BE2C (cell line): ENCODE measurements around the gene ARPC2. TPM values are rescaled to one million over a fixed set of nuclear protein-coding genes. Genes with fewer than 3 reads are reported as not detected.
"Not testable (repeated sequence)": the region's sequence is repeated elsewhere in the genome, so short reads cannot be mapped to it uniquely, and the experiment has no call there.

ENCODE experiments used
- DNase-seq: peaks from one replicate; pipeline ENCODE4 v3.0.0-alpha.2; 2020
- H3K27me3 ChIP-seq: fragments of 250-450 bp; sonication (Bioruptor Pico); 2 replicates; pipeline ENCODE4 v1.5.1; 2020; ENCODE audit warnings: mild to moderate bottlenecking
- H3K36me3 ChIP-seq: fragments of 250-450 bp; sonication (Bioruptor Pico); 2 replicates; pipeline ENCODE4 v1.5.1; 2020; ENCODE audit warnings: mild to moderate bottlenecking
- H3K4me1 ChIP-seq: fragments of 250-450 bp; sonication (Bioruptor Pico); 2 replicates; pipeline ENCODE4 v1.5.1; 2020
- H3K4me3 ChIP-seq: 2 replicates; pipeline ENCODE4 v1.5.1; 2011; ENCODE audit warnings: low read depth, low read length
- H3K9me3 ChIP-seq: fragments of 250-450 bp; sonication (Bioruptor Pico); 2 replicates; pipeline ENCODE4 v1.5.1; 2020
- polyA plus RNA-seq: library from polyadenylated mRNA; unstranded; fragments of >200 nt; gene quantifications from one replicate; pipeline ENCODE4 v1.2.1, GENCODE V29; 2012; ENCODE audit warnings: low read depth, missing spikeins; ENCODE audit not compliant: insufficient read length, insufficient read depth
- TF ChIP-seq, protein P1 (sequence below): IDR thresholded peaks from 2 replicates; pipeline ENCODE4 v1.5.1; 2012; ENCODE audit warnings: mild to moderate bottlenecking, low read depth, low read length

Gene ARPC2
- 275 TPM for polyA plus RNA-seq

GRCh38 chr2:218216674-218217359 is at the start of gene ARPC2:
Gene ARPC2 (plus strand): TSS chr2:218217189. CDS start chr2:218217471, 282 bp downstream.
- Histone ChIP-seq H3K4me3 (peak within 1 kb of the TSS; percentile 94), H3K36me3 (peaks cover 8% of the 10 kb centered on the region), H3K9me3 (no peaks in the 10 kb centered on the region), H3K27me3 (no peaks in the 10 kb centered on the region), H3K4me1 (peaks cover 9% of the 10 kb centered on the region)
- DNase-seq = peak; percentile 94
- TF ChIP-seq, protein P1, sequence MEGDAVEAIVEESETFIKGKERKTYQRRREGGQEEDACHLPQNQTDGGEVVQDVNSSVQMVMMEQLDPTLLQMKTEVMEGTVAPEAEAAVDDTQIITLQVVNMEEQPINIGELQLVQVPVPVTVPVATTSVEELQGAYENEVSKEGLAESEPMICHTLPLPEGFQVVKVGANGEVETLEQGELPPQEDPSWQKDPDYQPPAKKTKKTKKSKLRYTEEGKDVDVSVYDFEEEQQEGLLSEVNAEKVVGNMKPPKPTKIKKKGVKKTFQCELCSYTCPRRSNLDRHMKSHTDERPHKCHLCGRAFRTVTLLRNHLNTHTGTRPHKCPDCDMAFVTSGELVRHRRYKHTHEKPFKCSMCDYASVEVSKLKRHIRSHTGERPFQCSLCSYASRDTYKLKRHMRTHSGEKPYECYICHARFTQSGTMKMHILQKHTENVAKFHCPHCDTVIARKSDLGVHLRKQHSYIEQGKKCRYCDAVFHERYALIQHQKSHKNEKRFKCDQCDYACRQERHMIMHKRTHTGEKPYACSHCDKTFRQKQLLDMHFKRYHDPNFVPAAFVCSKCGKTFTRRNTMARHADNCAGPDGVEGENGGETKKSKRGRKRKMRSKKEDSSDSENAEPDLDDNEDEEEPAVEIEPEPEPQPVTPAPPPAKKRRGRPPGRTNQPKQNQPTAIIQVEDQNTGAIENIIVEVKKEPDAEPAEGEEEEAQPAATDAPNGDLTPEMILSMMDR = no peak

GRCh38 chr2:218168016-218168415 is 49.0 kb upstream of the ARPC2 start:
- no peaks in the 10 kb centered on the region for H3K9me3 ChIP-seq
- H3K27me3 ChIP-seq = peaks cover 3% of the 10 kb centered on the region; the same call in 1 of the 2 replicates
- no peaks in the 10 kb centered on the region for H3K36me3 ChIP-seq
- H3K4me1 ChIP-seq = no peaks in the 10 kb centered on the region
- DNase-seq = no peak
- TF ChIP-seq, protein P1 = 0 out of 2 replicates have a peak, but pooled peaks have one; percentile 1
- H3K4me3 ChIP-seq = no peak overlapping the region

DNA sequence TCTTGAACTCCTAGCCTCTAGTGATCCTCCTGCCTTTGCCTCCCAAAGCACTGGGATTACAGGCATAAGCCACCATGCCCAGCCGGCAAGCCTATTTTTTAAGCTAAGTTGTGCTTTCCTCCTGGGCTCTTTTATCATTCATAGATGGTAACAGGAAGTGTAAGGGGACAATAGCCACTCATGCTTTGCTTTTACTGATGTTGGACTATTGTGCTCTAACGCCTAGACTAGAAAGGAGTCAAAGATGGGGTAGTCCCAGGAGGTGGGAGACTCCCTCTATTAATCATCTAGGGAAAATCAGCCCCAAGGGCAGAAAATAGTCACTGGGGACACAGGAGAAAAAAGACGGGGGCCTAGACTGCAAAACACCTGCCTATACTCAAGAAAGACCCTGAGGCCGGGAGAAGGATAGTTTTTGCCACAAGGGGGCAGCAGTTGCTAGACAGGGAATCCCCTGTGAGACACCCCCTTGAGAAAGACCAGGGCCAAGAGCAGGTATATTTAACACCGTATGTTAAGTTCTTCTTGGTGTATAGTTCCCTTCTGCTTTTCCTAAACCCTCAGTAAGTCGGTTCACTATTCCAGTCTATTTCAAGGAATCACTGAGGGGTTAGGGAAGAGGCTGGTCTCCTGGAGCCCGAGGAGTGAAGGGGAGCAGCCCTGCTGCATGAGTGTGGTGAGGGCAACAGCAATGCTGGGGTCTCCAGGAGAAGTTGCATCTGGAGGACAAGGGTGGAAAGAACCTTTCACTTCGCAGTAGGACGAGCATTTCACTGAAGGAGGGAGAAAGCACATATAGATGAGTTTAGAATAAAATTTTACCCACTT is 48.1 kb upstream of the ARPC2 start:
- no peak overlapping the region for H3K4me3 ChIP-seq
- no peaks in the 10 kb centered on the region for H3K36me3 ChIP-seq
- TF ChIP-seq, protein P1 = peak; percentile 94
- no peaks in the 10 kb centered on the region for H3K9me3 ChIP-seq
- DNase-seq = peak; percentile 73
- no peaks in the 10 kb centered on the region for H3K4me1 ChIP-seq
- peaks cover 3% of the 10 kb centered on the region; the same call in 1 of the 2 replicates for H3K27me3 ChIP-seq

DNA sequence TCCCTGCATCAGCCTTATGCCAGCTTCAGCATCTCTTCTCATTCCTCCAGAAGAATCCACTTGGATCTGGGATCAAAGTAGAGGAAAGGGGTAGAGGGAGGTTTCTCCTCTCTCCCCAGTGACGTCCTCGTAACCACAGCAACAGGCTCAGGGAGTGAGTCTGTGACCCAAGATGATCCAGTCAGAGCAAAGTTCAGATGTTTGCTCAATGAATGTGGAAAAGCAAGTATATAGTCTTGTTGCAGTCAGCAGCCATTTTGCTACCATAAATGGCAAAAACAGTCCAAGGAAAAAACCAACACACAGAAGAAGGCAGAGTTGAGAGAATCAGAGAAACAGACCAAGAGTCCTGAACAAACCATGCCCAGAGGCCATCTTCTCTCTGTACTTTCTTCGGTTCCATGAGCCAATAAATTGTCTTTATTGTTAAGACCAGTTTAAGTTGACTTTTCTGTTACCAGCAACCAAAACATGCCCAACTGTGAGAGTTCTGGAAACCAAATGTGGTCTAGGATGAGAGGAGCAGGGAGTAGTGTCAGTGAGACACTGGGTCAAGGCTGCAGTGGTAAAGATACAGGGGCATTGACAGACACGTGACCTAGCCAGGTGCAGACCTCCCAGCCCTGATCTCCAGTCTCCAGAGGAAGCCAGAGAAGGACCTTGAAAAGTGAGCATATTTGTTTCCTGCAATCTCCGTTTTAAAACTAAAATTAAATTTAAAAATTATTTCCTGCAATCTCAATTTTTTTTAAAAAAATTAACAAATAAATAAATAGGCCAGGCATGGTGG is 47.0 kb upstream of the ARPC2 start:
- H3K36me3 ChIP-seq = no peaks in the 10 kb centered on the region
- H3K4me1 ChIP-seq = no peaks in the 10 kb centered on the region
- TF ChIP-seq, protein P1 = no peak
- H3K27me3 ChIP-seq = peaks cover 3% of the 10 kb centered on the region; the same call in 1 of the 2 replicates
- no peak overlapping the region for H3K4me3 ChIP-seq
- H3K9me3 ChIP-seq = no peaks in the 10 kb centered on the region
- no peak for DNase-seq

GRCh38 chr2:218171744-218172143 is 45.2 kb upstream of the ARPC2 start:
- not testable (repeated sequence) for DNase-seq, H3K9me3 ChIP-seq, H3K4me1 ChIP-seq, H3K36me3 ChIP-seq, H3K4me3 ChIP-seq, H3K27me3 ChIP-seq

GRCh38 chr2:218172845-218173244 is 44.1 kb upstream of the ARPC2 start:
- Histone ChIP-seq H3K9me3 (no peaks in the 10 kb centered on the region), H3K27me3 (no peaks in the 10 kb centered on the region), H3K36me3 (no peaks in the 10 kb centered on the region), H3K4me3 (no peak overlapping the region), H3K4me1 (no peaks in the 10 kb centered on the region)
- TF ChIP-seq, protein P1 = no peak
- no peak for DNase-seq
